WTC11 (cell line): ENCODE results near the gene STAMBPL1. TPM values are rescaled to one million over a fixed set of nuclear protein-coding genes. Genes with fewer than 3 reads are reported as not detected.
"Not testable (repeated sequence)": the region's sequence is repeated elsewhere in the genome, so short reads cannot be mapped to it uniquely, and the experiment has no call there.

ENCODE experiments used
- ATAC-seq: fragments of 200-7000 bp; cut with Tn5 transposase; 2 replicates; pipeline ENCODE4 v1.10.0; 2021; ENCODE audit warnings: mild to moderate bottlenecking, moderate library complexity
- CTCF ChIA-PET: fragments of 300-600 bp; sonication (Branson Sonifier 250); formaldehyde crosslinking; loops from one replicate; lab custom pipeline; 2021; ENCODE audit warnings: antibody characterized with exemption; lab: Charles Lee
- POLR2A ChIA-PET: fragments of 350-600 bp; sonication (Branson Sonifier 250); formaldehyde crosslinking; loops from one replicate; lab custom pipeline; 2021; ENCODE audit warnings: antibody characterized with exemption; lab: Charles Lee
- DNase-seq: peaks from one replicate; pipeline ENCODE4 v3.0.0; 2021; ENCODE audit warnings: low spot score
- H3K27ac Mint-ChIP-seq: 2 replicates; pipeline ENCODE4 v1.8.0; 2021; ENCODE audit warnings: mixed read lengths
- H3K27me3 Mint-ChIP-seq: 2 replicates; pipeline ENCODE4 v1.8.0; 2021; ENCODE audit warnings: low read depth, mild to moderate bottlenecking, moderate library complexity, mixed read lengths
- H3K36me3 Mint-ChIP-seq: 2 replicates; pipeline ENCODE4 v1.8.0; 2021; ENCODE audit warnings: mixed read lengths
- H3K4me1 Mint-ChIP-seq: 2 replicates; pipeline ENCODE4 v1.8.0; 2022; ENCODE audit warnings: mixed read lengths
- H3K4me3 Mint-ChIP-seq: 2 replicates; pipeline ENCODE4 v1.8.0; 2021; ENCODE audit warnings: mild to moderate bottlenecking, moderate library complexity, mixed read lengths
- H3K9me3 Mint-ChIP-seq: 2 replicates; pipeline ENCODE4 v1.8.0; 2021; ENCODE audit warnings: mixed read lengths
- AR ChIP-seq: fragments of 250-450 bp; sonication (Bioruptor Pico); IDR thresholded peaks from 2 replicates; pipeline ENCODE4 v1.9.0; 2021; ENCODE audit warnings: mild to moderate bottlenecking
- ATF3 ChIP-seq: sonication (generic); formaldehyde crosslinking; conservative IDR thresholded peaks from 2 replicates; pipeline ENCODE4 v1.8.1; 2022; ENCODE audit warnings: mild to moderate bottlenecking, missing genetic modification reagents
- CREB1 ChIP-seq: sonication (generic); formaldehyde crosslinking; IDR thresholded peaks from 2 replicates; pipeline ENCODE4 v1.8.0; 2023; ENCODE audit warnings: mild to moderate bottlenecking, missing genetic modification reagents
- CREM ChIP-seq: sonication (generic); formaldehyde crosslinking; IDR thresholded peaks from 2 replicates; pipeline ENCODE4 v1.8.1; 2022; ENCODE audit warnings: mild to moderate bottlenecking, missing genetic modification reagents, moderate library complexity
- ELF4 ChIP-seq: sonication (generic); formaldehyde crosslinking; IDR thresholded peaks from 2 replicates; pipeline ENCODE4 v1.8.1; 2022; ENCODE audit warnings: low read depth, mild to moderate bottlenecking, moderate library complexity, missing genetic modification reagents
- EMX1 ChIP-seq: fragments of 250-450 bp; sonication (Bioruptor Pico); IDR thresholded peaks from 2 replicates; pipeline ENCODE4 v1.8.0; 2021; ENCODE audit warnings: mild to moderate bottlenecking
- ERG ChIP-seq: fragments of 250-450 bp; sonication (Bioruptor Pico); IDR thresholded peaks from 2 replicates; pipeline ENCODE4 v1.8.0; 2021; ENCODE audit warnings: mild to moderate bottlenecking
- FOXJ3 ChIP-seq: sonication (generic); formaldehyde crosslinking; IDR thresholded peaks from 2 replicates; pipeline ENCODE4 v1.9.0; 2021; ENCODE audit warnings: missing genetic modification reagents, mild to moderate bottlenecking, borderline replicate concordance
- FOXK1 ChIP-seq: sonication (generic); formaldehyde crosslinking; IDR thresholded peaks from 2 replicates; pipeline ENCODE4 v1.8.0; 2022; ENCODE audit warnings: mild to moderate bottlenecking, moderate library complexity, missing genetic modification reagents
- GRHL2 ChIP-seq: fragments of 250-450 bp; sonication (Bioruptor Pico); IDR thresholded peaks from 2 replicates; pipeline ENCODE4 v1.8.0; 2022; ENCODE audit warnings: mild to moderate bottlenecking, moderate library complexity; ENCODE audit not compliant: insufficient replicate concordance, severe bottlenecking
- KAT7 ChIP-seq: sonication (generic); formaldehyde crosslinking; IDR thresholded peaks from 2 replicates; pipeline ENCODE4 v1.8.1; 2023; ENCODE audit warnings: missing genetic modification reagents, mild to moderate bottlenecking, borderline replicate concordance
- MAX ChIP-seq: sonication (generic); formaldehyde crosslinking; IDR thresholded peaks from 2 replicates; pipeline ENCODE4 v1.8.0; 2022; ENCODE audit warnings: mild to moderate bottlenecking, missing genetic modification reagents
- NR2C2 ChIP-seq: sonication (generic); formaldehyde crosslinking; IDR thresholded peaks from 2 replicates; pipeline ENCODE4 v1.8.0; 2022; ENCODE audit warnings: mild to moderate bottlenecking, missing genetic modification reagents
- PREB ChIP-seq: sonication (generic); formaldehyde crosslinking; IDR thresholded peaks from 2 replicates; pipeline ENCODE4 v1.8.1; 2022; ENCODE audit warnings: mild to moderate bottlenecking, missing genetic modification reagents, moderate library complexity, borderline replicate concordance
- PRRX2 ChIP-seq: fragments of 250-450 bp; sonication (Bioruptor Pico); IDR thresholded peaks from 2 replicates; pipeline ENCODE4 v1.8.0; 2021; ENCODE audit warnings: mild to moderate bottlenecking
- SMAD3 ChIP-seq: sonication (generic); formaldehyde crosslinking; IDR thresholded peaks from 2 replicates; pipeline ENCODE4 v1.8.0; 2022; ENCODE audit warnings: missing genetic modification reagents, mild to moderate bottlenecking, borderline replicate concordance
- SP1 ChIP-seq: sonication (generic); formaldehyde crosslinking; conservative IDR thresholded peaks from 2 replicates; pipeline ENCODE4 v1.8.1; 2022; ENCODE audit warnings: missing genetic modification reagents
- ZBTB43 ChIP-seq: sonication (generic); formaldehyde crosslinking; IDR thresholded peaks from 2 replicates; pipeline ENCODE4 v1.8.1; 2023; ENCODE audit warnings: mild to moderate bottlenecking, missing genetic modification reagents
- ZNF138 ChIP-seq: sonication (generic); formaldehyde crosslinking; conservative IDR thresholded peaks from 2 replicates; pipeline ENCODE4 v1.8.1; 2022; ENCODE audit warnings: mild to moderate bottlenecking, moderate library complexity, missing genetic modification reagents
- total RNA-seq: library from RNA; stranded (reverse); gene quantifications from 3 replicates; pipeline ENCODE4 v1.2.3, GENCODE V29; 2021

STAMBPL1 gene
- total RNA-seq, 1 experiment from 2014 or later = 3.9 TPM

GRCh38 chr10:88837632-88838031 is 42.4 kb upstream of the STAMBPL1 start:
- H3K4me1 Mint-ChIP-seq, H3K27me3 Mint-ChIP-seq, DNase-seq, H3K4me3 Mint-ChIP-seq, H3K27ac Mint-ChIP-seq, ATAC-seq, H3K9me3 Mint-ChIP-seq, POLR2A ChIA-PET, H3K36me3 Mint-ChIP-seq: not testable (repeated sequence)
- CTCF ChIA-PET = interaction anchor here (1.0 to 4.0 kb wide), 5 partner anchors 12 to 150 kb away, joined by 3 to 84 read pairs (median 4); partner anchors contain the start of gene STAMBPL1

GRCh38 chr10:88838766-88839350 is 41.2 kb upstream of the STAMBPL1 start:
- Mint-ChIP-seq H3K9me3 (no peaks in the 10 kb centered on the region), H3K27ac (no peak overlapping the region), H3K36me3 (no peaks in the 10 kb centered on the region), H3K4me3 (no peak overlapping the region), H3K4me1 (no peaks in the 10 kb centered on the region), H3K27me3 (no peaks in the 10 kb centered on the region; the same call in 1 of the 2 replicates)
- ChIA-PET CTCF (interaction anchor here (1.0 to 1.8 kb wide), 3 partner anchors 14 to 111 kb away, joined by 3 to 11 read pairs (median 7); no protein-coding TSS in a partner anchor), POLR2A (no interaction called here)
- TF ChIP-seq CREM (CRISPR knock-in tag) = no peak
- no peak for TF ChIP-seq SMAD3
- TF ChIP-seq ZBTB43 (CRISPR knock-in tag) = no peak
- TF ChIP-seq FOXK1 (CRISPR knock-in tag) = no peak
- no peak for TF ChIP-seq ZNF138
- TF ChIP-seq EMX1 (CRISPR knock-in tag) = no peak
- no peak for TF ChIP-seq ERG
- no peak for TF ChIP-seq CREB1 (CRISPR knock-in tag)
- TF ChIP-seq GRHL2 (CRISPR knock-in tag) = no peak
- no peak for TF ChIP-seq SP1 (CRISPR knock-in tag)
- no peak for TF ChIP-seq AR (CRISPR knock-in tag)
- no peak for TF ChIP-seq NR2C2 (CRISPR knock-in tag)
- no peak for TF ChIP-seq KAT7 (CRISPR knock-in tag)
- TF ChIP-seq MAX (CRISPR knock-in tag) = no peak
- TF ChIP-seq FOXJ3 (CRISPR knock-in tag) = no peak
- no peak for TF ChIP-seq ATF3 (CRISPR knock-in tag)
- no peak for TF ChIP-seq ELF4
- TF ChIP-seq PREB (CRISPR knock-in tag) = no peak
- TF ChIP-seq PRRX2 (CRISPR knock-in tag) = no peak
- ATAC-seq (peak; percentile 77), DNase-seq (no peak)
